Subcutaneous adipose tissue (tissue), 4 donors: ENCODE data around the gene RSRP1. TPM values are rescaled to one million over a fixed set of nuclear protein-coding genes. Genes with fewer than 3 reads are reported as not detected.

Experiments used
- total RNA-seq, 4 donors: library from RNA; depleted of rRNA; stranded (reverse); fragments of >200 nt; gene quantifications; one replicate each; pipeline ENCODE4 v1.1.0, GENCODE V29; 2016
- TF ChIP-seq, protein P1 (sequence below): fragments of 450-650 bp; IDR thresholded peaks from one replicate; pipeline ENCODE4 v1.5.1; 2016; ENCODE audit warnings: low read depth, mild to moderate bottlenecking, control low read depth, antibody characterized with exemption, moderate library complexity

The RSRP1 gene
- total RNA-seq, 4 donors from 2014 or later = 101 to 141 (median 129) TPM

DNA sequence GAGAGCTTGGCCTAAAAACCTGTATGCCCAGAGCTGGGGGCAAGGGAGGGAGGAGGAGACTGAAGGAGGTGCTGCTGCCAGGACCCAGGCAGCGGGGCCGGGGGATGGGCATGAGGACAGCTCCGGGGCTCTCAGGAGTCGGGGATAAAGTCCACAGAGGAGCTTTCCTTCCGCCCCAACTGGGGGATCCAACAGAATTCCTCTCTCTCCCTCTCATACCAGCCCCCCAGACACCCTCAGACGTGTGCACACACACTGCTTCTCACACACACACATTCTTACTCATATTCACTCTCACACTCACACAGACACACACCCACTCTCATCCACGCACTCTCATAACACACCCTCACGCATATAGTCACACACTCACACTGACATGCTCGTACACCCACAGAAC, 54.0 kb downstream of the RSRP1 start:
- TF ChIP-seq, protein P1, sequence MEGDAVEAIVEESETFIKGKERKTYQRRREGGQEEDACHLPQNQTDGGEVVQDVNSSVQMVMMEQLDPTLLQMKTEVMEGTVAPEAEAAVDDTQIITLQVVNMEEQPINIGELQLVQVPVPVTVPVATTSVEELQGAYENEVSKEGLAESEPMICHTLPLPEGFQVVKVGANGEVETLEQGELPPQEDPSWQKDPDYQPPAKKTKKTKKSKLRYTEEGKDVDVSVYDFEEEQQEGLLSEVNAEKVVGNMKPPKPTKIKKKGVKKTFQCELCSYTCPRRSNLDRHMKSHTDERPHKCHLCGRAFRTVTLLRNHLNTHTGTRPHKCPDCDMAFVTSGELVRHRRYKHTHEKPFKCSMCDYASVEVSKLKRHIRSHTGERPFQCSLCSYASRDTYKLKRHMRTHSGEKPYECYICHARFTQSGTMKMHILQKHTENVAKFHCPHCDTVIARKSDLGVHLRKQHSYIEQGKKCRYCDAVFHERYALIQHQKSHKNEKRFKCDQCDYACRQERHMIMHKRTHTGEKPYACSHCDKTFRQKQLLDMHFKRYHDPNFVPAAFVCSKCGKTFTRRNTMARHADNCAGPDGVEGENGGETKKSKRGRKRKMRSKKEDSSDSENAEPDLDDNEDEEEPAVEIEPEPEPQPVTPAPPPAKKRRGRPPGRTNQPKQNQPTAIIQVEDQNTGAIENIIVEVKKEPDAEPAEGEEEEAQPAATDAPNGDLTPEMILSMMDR = no peak

Other genes with a start within 250 kb of the RSRP1 start
- gene SYF2, start 15.0 kb downstream of the RSRP1 start, total RNA-seq = 10 to 100 TPM; 47.5 to 81.7 (median 76.4) TPM
- gene RHD, start 25.1 kb upstream of the RSRP1 start, total RNA-seq = not detected
- gene TMEM50A, start 90.9 kb upstream of the RSRP1 start, total RNA-seq = 100 to 1,000 TPM in 2 of 4 donors, 10 to 100 TPM in 2; 73.8 to 173 (median 92.7) TPM
- gene RHCE, start 173.4 kb upstream of the RSRP1 start, total RNA-seq = not detected
- 10 to 100 TPM; 13.0 to 19.7 (median 16.3) TPM for gene MACO1, start 183.4 kb upstream of the RSRP1 start, total RNA-seq